ENCODE results near the gene ABCD1. TPM values are rescaled to one million over a fixed set of nuclear protein-coding genes. Genes with fewer than 3 reads are reported as not detected.
"Not testable (repeated sequence)": the region's sequence is repeated elsewhere in the genome, so short reads cannot be mapped to it uniquely, and the experiment has no call there.

ABCD1 gene
- total and polyA plus RNA-seq, 2 donors from 2014 or later: 5.2 to 13.7 TPM

DNA sequence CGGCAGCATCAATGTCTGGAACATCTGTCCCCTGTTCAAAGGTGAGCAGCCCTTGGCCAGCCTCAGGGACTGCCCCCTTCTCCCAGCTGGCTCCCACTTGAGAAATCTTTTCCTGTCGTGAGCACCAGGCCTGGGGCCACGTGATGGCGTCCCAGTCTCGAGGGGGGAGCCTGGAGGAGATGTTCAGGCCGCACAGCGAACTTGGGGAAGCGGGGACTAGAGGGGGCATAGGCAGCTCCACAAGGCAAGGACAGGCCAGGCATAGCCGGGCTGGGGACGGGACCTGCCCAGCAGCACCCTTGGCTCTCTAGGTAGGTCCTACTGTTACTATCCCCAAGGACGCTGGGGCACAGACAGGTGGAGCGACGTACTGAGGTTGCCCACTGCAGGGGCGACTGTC is 34.2 kb upstream of the ABCD1 start:
- TF ChIP-seq, protein P1, sequence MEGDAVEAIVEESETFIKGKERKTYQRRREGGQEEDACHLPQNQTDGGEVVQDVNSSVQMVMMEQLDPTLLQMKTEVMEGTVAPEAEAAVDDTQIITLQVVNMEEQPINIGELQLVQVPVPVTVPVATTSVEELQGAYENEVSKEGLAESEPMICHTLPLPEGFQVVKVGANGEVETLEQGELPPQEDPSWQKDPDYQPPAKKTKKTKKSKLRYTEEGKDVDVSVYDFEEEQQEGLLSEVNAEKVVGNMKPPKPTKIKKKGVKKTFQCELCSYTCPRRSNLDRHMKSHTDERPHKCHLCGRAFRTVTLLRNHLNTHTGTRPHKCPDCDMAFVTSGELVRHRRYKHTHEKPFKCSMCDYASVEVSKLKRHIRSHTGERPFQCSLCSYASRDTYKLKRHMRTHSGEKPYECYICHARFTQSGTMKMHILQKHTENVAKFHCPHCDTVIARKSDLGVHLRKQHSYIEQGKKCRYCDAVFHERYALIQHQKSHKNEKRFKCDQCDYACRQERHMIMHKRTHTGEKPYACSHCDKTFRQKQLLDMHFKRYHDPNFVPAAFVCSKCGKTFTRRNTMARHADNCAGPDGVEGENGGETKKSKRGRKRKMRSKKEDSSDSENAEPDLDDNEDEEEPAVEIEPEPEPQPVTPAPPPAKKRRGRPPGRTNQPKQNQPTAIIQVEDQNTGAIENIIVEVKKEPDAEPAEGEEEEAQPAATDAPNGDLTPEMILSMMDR (IDR thresholded peaks at IDR 0.05; ENCODE audit: borderline replicate concordance, extremely low read depth, insufficient read depth): no peak
- H3K9ac ChIP-seq (ENCODE audit: low read length in 3 of 3): no peak overlapping the region
- H3K36me3 ChIP-seq (ENCODE audit: control insufficient read depth in 2 of 3, insufficient read depth in 3 of 3, low read length in 3 of 3): no peaks in the 10 kb centered on the region
- peaks cover 0 to 4% (median 0%) of the 10 kb centered on the region in 3 donors for H3K4me1 ChIP-seq (ENCODE audit: control insufficient read depth in 2 of 3, insufficient read depth in 2 of 3, low read depth in 1 of 3, low read length in 3 of 3)
- H3K4me3 ChIP-seq (ENCODE audit: low read length in 3 of 3): peak overlapping the region in 1 of 3 donors; percentile 29
- no peaks in the 10 kb centered on the region for H3K9me3 ChIP-seq (ENCODE audit: control insufficient read depth in 2 of 3, insufficient read depth in 1 of 3, low read length in 3 of 3)
- intact Hi-C loops (cut with DNase I): no loop called here
- DNase-seq (peak in 1 of 5 donors; percentile 53), FAIRE-seq (no peak)
- H3K27ac ChIP-seq (ENCODE audit: low read depth in 2 of 2, low read length in 2 of 2): no peak overlapping the region
- no peaks in the 10 kb centered on the region for H3K27me3 ChIP-seq (ENCODE audit: control insufficient read depth, insufficient read depth, low read length)

DNA sequence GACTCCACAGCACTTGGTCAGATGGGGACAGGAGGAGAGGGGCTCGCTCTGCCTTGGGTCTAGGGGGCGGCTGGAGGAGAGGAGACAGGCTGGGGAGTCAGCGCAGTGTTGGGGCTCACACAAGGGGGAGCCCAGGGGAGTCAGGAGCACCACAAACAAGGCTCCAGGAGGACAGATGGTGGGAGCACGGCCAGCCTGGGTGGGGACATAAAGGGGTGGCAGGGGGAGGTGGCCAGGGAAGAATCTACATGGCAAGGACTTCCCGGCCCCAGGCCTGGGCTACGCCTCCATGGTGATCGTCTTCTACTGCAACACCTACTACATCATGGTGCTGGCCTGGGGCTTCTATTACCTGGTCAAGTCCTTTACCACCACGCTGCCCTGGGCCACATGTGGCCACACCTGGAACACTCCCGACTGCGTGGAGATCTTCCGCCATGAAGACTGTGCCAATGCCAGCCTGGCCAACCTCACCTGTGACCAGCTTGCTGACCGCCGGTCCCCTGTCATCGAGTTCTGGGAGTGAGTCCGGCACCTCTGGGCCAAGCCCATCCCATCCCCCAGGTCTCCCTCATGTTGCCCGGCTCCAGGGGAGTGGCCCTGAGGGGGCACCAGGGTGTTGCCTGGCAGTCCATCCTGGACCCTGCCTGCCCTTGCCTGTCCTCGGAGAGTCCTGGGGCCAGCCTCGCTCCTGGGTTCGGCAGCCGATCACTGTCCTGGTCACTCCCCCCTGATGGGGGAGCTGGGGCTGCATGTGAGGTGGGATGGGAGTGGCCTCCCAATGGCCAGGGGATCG is 33.4 kb upstream of the ABCD1 start:
- H3K9ac ChIP-seq (ENCODE audit: low read length in 3 of 3); H3K4me1 ChIP-seq (ENCODE audit: control insufficient read depth in 2 of 3, insufficient read depth in 2 of 3, low read depth in 1 of 3, low read length in 3 of 3); H3K36me3 ChIP-seq (ENCODE audit: control insufficient read depth in 2 of 3, insufficient read depth in 3 of 3, low read length in 3 of 3); intact Hi-C loops (cut with DNase I); H3K27ac ChIP-seq (ENCODE audit: low read depth in 2 of 2, low read length in 2 of 2); H3K9me3 ChIP-seq (ENCODE audit: control insufficient read depth in 2 of 3, insufficient read depth in 1 of 3, low read length in 3 of 3); FAIRE-seq; H3K27me3 ChIP-seq (ENCODE audit: control insufficient read depth, insufficient read depth, low read length); H3K4me3 ChIP-seq (ENCODE audit: low read length in 3 of 3): not testable (repeated sequence)
- peak in 1 of 5 donors; percentile 71 for DNase-seq

DNA sequence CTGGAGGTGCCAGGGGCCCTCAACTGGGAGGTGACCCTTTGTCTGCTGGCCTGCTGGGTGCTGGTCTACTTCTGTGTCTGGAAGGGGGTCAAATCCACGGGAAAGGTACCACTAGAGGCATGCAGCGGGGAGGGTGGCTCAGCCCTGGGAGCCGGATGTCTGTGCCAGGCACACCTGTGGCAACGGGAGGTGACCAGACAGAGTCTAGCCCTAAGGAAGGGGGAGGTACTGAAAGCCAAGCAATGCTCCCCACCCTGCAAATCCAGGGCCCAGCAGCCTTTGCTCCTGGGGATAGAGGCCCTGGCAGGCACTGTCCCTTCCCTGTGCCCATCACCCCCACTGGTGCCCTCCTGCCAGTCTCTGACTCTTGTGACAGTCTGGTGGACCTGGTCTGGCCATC is 32.7 kb upstream of the ABCD1 start:
- Histone ChIP-seq H3K4me1 (ENCODE audit: control insufficient read depth in 2 of 3, insufficient read depth in 2 of 3, low read depth in 1 of 3, low read length in 3 of 3) (peaks cover 0 to 4% (median 0%) of the 10 kb centered on the region in 3 donors), H3K9me3 (ENCODE audit: control insufficient read depth in 2 of 3, insufficient read depth in 1 of 3, low read length in 3 of 3) (no peaks in the 10 kb centered on the region), H3K9ac (ENCODE audit: low read length in 3 of 3) (no peak overlapping the region), H3K36me3 (ENCODE audit: control insufficient read depth in 2 of 3, insufficient read depth in 3 of 3, low read length in 3 of 3) (no peaks in the 10 kb centered on the region), H3K27ac (ENCODE audit: low read depth in 2 of 2, low read length in 2 of 2) (no peak overlapping the region), H3K4me3 (ENCODE audit: low read length in 3 of 3) (no peak overlapping the region), H3K27me3 (ENCODE audit: control insufficient read depth, insufficient read depth, low read length) (no peaks in the 10 kb centered on the region)
- TF ChIP-seq, protein P1 (IDR thresholded peaks at IDR 0.05; ENCODE audit: borderline replicate concordance, extremely low read depth, insufficient read depth): no peak
- intact Hi-C loops (cut with DNase I): no loop called here
- FAIRE-seq: no peak
- DNase-seq: peak in 1 of 5 donors; percentile 38

DNA sequence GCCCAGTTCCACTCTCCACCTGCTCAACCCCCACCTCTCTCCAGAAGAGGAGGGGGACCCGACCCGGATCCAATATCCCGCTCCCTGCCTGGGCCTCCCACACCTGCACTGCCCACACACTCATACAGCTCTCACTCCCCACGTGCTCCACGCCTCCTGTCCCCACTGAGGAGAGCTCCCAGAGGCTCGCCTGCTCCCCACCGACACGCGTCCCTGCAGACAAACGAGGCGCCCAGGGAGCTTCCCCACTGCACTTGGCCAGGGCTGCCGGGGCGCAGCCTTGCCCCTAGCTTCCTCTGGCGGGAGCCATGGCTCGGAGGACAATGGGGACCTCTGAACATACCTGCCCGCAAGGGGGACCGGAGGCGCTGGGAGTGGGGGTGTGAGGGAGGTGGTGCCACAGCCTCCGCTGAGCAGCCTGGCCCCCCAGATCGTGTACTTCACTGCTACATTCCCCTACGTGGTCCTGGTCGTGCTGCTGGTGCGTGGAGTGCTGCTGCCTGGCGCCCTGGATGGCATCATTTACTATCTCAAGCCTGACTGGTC is 32.0 kb upstream of the ABCD1 start:
- Histone ChIP-seq H3K9ac (ENCODE audit: low read length in 3 of 3) (no peak overlapping the region), H3K4me3 (ENCODE audit: low read length in 3 of 3) (no peak overlapping the region), H3K36me3 (ENCODE audit: control insufficient read depth in 2 of 3, insufficient read depth in 3 of 3, low read length in 3 of 3) (no peaks in the 10 kb centered on the region), H3K9me3 (ENCODE audit: control insufficient read depth in 2 of 3, insufficient read depth in 1 of 3, low read length in 3 of 3) (no peaks in the 10 kb centered on the region), H3K27me3 (ENCODE audit: control insufficient read depth, insufficient read depth, low read length) (no peaks in the 10 kb centered on the region), H3K27ac (ENCODE audit: low read depth in 2 of 2, low read length in 2 of 2) (no peak overlapping the region), H3K4me1 (ENCODE audit: control insufficient read depth in 2 of 3, insufficient read depth in 2 of 3, low read depth in 1 of 3, low read length in 3 of 3) (peaks cover 0 to 4% (median 0%) of the 10 kb centered on the region in 3 donors)
- DNase-seq: peak in 4 of 5 donors; percentile 45 to 74 (median 63)
- TF ChIP-seq, protein P1 (IDR thresholded peaks at IDR 0.05; ENCODE audit: borderline replicate concordance, extremely low read depth, insufficient read depth): no peak
- no peak for FAIRE-seq
- intact Hi-C loops (cut with DNase I): no loop called here
